ENCODE data around the gene MAPK1. TPM values are rescaled to one million over a fixed set of nuclear protein-coding genes. Genes with fewer than 3 reads are reported as not detected.
"Not testable (repeated sequence)": the region's sequence is repeated elsewhere in the genome, so short reads cannot be mapped to it uniquely, and the experiment has no call there.

The MAPK1 gene
- total and polyA plus RNA-seq, 7 donors, result 11.0 to 101 (median 78.3) TPM

DNA sequence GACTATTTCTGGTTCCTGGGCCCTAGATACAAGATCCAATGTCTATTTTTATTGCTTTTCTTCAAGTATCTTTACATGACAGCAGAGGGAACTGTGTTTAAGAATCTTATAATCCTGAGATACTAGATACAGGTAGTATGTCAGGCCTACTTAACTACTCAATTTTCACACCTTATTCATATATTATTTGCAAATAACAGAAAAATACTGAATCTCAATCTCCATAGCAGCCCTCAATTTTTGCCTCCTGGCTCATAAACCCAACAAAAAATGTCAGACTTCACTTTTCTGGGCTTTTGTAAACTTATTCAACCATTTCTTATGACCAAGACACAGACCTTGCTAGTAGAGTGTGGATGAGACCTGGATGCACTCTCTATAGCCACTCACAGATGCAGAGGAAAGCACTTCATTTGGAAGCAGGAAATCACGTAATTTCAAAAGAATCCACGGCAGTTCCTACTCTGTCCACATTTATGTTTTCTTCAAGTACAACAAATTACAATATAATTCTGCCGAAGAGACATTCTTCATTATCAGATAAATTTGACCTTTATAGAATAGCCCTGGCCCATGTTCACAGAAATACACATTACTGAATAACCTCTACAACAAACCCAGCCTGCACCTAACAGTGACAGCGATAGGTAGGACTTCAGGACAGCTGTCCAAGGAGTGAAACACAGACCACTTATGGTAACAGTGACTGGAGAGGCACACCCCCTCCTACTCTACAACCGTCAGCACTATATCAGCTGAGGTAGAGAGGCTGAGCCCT lies 69.8 kb downstream of the MAPK1 start:
- DNase-seq (no peak), ATAC-seq (peak; percentile 39 to 59 (median 51))
- TF ChIP-seq, protein P1, sequence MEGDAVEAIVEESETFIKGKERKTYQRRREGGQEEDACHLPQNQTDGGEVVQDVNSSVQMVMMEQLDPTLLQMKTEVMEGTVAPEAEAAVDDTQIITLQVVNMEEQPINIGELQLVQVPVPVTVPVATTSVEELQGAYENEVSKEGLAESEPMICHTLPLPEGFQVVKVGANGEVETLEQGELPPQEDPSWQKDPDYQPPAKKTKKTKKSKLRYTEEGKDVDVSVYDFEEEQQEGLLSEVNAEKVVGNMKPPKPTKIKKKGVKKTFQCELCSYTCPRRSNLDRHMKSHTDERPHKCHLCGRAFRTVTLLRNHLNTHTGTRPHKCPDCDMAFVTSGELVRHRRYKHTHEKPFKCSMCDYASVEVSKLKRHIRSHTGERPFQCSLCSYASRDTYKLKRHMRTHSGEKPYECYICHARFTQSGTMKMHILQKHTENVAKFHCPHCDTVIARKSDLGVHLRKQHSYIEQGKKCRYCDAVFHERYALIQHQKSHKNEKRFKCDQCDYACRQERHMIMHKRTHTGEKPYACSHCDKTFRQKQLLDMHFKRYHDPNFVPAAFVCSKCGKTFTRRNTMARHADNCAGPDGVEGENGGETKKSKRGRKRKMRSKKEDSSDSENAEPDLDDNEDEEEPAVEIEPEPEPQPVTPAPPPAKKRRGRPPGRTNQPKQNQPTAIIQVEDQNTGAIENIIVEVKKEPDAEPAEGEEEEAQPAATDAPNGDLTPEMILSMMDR (IDR thresholded peaks at IDR 0.05), result no peak
- Histone ChIP-seq H3K4me3 (no peak overlapping the region), H3K27me3 (ENCODE audit: insufficient read depth in 3 of 3, low read length in 2 of 3) (no peaks in the 10 kb centered on the region), H3K27ac (peak overlapping the region; percentile 56), H3K9me3 (no peaks in the 10 kb centered on the region), H3K4me1 (peaks cover 29% of the 10 kb centered on the region), H3K36me3 (ENCODE audit: insufficient read depth in 1 of 2, low read depth in 1 of 2) (peaks cover 7 to 55% of the 10 kb centered on the region in 2 donors)
- intact Hi-C loops (cut with DNase I), result loop anchor here (5.0 kb wide), 1 partner anchor 70 kb away; the partner anchor contains the start of gene MAPK1 (in 2 of the 2)
- 57 to 66% (median 60%) methylated on average over 5 of the region's 5 CpGs for WGBS, 3 donors

DNA sequence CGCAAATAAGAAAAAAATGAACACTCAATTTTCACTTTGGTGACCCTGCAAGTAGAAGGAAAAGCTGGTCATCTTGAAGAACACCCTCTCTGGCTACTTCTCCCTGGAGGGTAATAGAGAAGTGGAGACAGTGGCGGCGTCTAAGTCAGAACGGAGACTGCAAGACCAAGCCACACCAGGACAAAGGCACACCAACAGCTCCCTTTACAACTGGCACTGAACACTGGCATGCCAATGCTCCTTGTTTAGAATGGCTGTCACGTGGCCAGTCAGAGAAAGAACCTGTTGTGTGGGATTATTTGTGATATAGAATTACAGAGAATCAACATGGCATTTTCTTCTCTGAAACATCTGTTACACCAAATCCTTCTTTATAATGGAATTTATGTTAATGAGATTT lies 70.6 kb downstream of the MAPK1 start:
- H3K36me3 ChIP-seq (ENCODE audit: insufficient read depth in 1 of 2, low read depth in 1 of 2), result peaks cover 5 to 49% of the 10 kb centered on the region in 2 donors
- intact Hi-C loops (cut with DNase I), result loop anchor here (5.0 kb wide), 1 partner anchor 70 kb away; the partner anchor contains the start of gene MAPK1 (in 2 of the 2)
- H3K27me3 ChIP-seq (ENCODE audit: insufficient read depth in 3 of 3, low read length in 2 of 3), result no peaks in the 10 kb centered on the region
- H3K4me3 ChIP-seq, result no peak overlapping the region
- DNase-seq, result no peak
- WGBS, 3 donors, result 37 to 60% (median 44%) methylated on average over 5 of the region's 5 CpGs
- ATAC-seq, result peak; percentile 84 to 90 (median 86)
- peak overlapping the region; percentile 56 for H3K27ac ChIP-seq
- peaks cover 34% of the 10 kb centered on the region for H3K4me1 ChIP-seq
- H3K9me3 ChIP-seq, result no peaks in the 10 kb centered on the region
- TF ChIP-seq, protein P1 (IDR thresholded peaks at IDR 0.05), result no peak

DNA sequence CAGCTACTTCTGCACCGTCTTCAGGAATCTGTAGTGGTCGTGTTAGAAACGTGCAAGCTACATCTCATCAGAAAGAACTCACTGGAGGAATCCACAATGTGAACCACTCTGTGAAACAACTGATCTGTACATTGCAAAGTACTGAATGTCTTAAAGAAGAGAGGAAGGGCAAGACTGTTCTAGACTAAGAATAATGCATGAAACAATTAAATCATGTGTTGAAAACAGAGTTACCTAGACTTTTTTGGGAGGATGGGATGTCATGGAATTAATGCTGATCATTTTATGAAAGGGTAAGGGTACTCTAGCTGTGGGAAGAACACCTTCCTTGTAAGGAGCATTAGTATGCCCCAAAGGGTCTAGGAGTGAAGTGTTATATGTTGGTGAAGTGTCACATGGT lies 71.2 kb downstream of the MAPK1 start:
- intact Hi-C loops (cut with DNase I), result loop anchor here (5.0 kb wide), 1 partner anchor 71 kb away; the partner anchor contains the start of gene MAPK1 (in 2 of the 2)
- Histone ChIP-seq H3K27me3 (ENCODE audit: insufficient read depth in 3 of 3, low read length in 2 of 3) (no peaks in the 10 kb centered on the region), H3K9me3 (no peaks in the 10 kb centered on the region), H3K27ac (peak overlapping the region; percentile 56), H3K36me3 (ENCODE audit: insufficient read depth in 1 of 2, low read depth in 1 of 2) (peaks cover 5 to 45% of the 10 kb centered on the region in 2 donors), H3K4me3 (no peak overlapping the region), H3K4me1 (peaks cover 38% of the 10 kb centered on the region)
- TF ChIP-seq, protein P1 (IDR thresholded peaks at IDR 0.05), result no peak
- WGBS, 3 donors, result 63 to 94% (median 84%) methylated on average over 3 of the region's 3 CpGs
- ATAC-seq (no peak), DNase-seq (no peak)

DNA sequence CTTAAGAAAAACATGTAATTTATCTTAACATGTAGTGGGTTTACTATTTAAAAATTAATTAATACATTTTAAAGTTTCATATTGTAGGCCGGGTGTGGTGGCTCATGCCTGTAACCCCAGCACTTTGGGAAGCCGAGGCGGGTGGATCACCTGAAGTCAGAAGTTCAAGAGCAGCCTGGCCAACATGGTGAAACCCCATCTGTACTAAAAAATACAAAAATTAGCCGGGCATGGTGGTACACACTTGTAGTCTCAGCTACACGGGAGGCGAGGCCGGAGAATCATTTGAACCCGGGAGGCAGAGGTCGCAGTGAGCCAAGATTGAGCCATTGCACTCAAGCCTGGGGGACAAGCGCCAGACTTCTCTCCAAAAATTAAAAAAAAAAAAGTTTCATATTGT lies 73.7 kb downstream of the MAPK1 start:
- H3K36me3 ChIP-seq (ENCODE audit: insufficient read depth in 1 of 2, low read depth in 1 of 2), result peaks cover 2 to 41% of the 10 kb centered on the region in 2 donors
- intact Hi-C loops (cut with DNase I); DNase-seq; H3K9me3 ChIP-seq; H3K27me3 ChIP-seq (ENCODE audit: insufficient read depth in 3 of 3, low read length in 2 of 3); ATAC-seq; H3K4me3 ChIP-seq; H3K27ac ChIP-seq: not testable (repeated sequence)
- 96 to 98% (median 96%) methylated on average over 10 of the region's 10 CpGs for WGBS, 3 donors
- peaks cover 38% of the 10 kb centered on the region for H3K4me1 ChIP-seq
